Measurements from ENCODE around the gene SULF2. TPM values are rescaled to one million over a fixed set of nuclear protein-coding genes. Genes with fewer than 3 reads are reported as not detected.
A peak's percentile ranks its signal among the peaks of the same experiment; 100 is the strongest.

Gene SULF2
- total RNA-seq, 1 experiment from 2014 or later = 23.5 TPM

GRCh38 chr20:47648943-47649342 lies 136.3 kb downstream of the SULF2 start:
- DNase-seq (ENCODE audit: low spot score) = no peak

GRCh38 chr20:47647994-47648393 lies 137.3 kb downstream of the SULF2 start:
- no peak for DNase-seq (ENCODE audit: low spot score)

- DNase-seq (ENCODE audit: low spot score) = no peak
These were observed 139.6 kb downstream of the SULF2 start for GRCh38 chr20:47645632-47646031.

GRCh38 chr20:47642624-47643023 lies 142.7 kb downstream of the SULF2 start:
- no peak for DNase-seq (ENCODE audit: low spot score)

GRCh38 chr20:47642118-47642517 lies 143.2 kb downstream of the SULF2 start:
- DNase-seq (ENCODE audit: low spot score) = no peak

GRCh38 chr20:47638851-47639250 lies 146.4 kb downstream of the SULF2 start:
- no peak for DNase-seq (ENCODE audit: low spot score)

- no peak for DNase-seq (ENCODE audit: low spot score)
These were observed 150.0 kb downstream of the SULF2 start for GRCh38 chr20:47635256-47635655.

GRCh38 chr20:47631078-47631477 lies 154.2 kb downstream of the SULF2 start:
- DNase-seq (ENCODE audit: low spot score) = no peak

GRCh38 chr20:47629907-47630306 lies 155.4 kb downstream of the SULF2 start:
- DNase-seq (ENCODE audit: low spot score) = no peak

- DNase-seq (ENCODE audit: low spot score) = no peak
These were observed 157.7 kb downstream of the SULF2 start for GRCh38 chr20:47627540-47627939.

- DNase-seq (ENCODE audit: low spot score) = no peak
These were observed 162.1 kb downstream of the SULF2 start for GRCh38 chr20:47623206-47623605.

GRCh38 chr20:47622118-47622665 lies 163.1 kb downstream of the SULF2 start:
- DNase-seq (ENCODE audit: low spot score) = no peak

- DNase-seq (ENCODE audit: low spot score) = peak; percentile 53
These were observed 164.2 kb downstream of the SULF2 start for GRCh38 chr20:47620808-47621805.

GRCh38 chr20:47618479-47618878 lies 166.8 kb downstream of the SULF2 start:
- no peak for DNase-seq (ENCODE audit: low spot score)

- no peak for DNase-seq (ENCODE audit: low spot score)
These were observed 170.5 kb downstream of the SULF2 start for GRCh38 chr20:47614703-47615309.

- no peak for DNase-seq (ENCODE audit: low spot score)
These were observed 172.6 kb downstream of the SULF2 start for GRCh38 chr20:47612670-47613069.

GRCh38 chr20:47611785-47612184 lies 173.5 kb downstream of the SULF2 start:
- no peak for DNase-seq (ENCODE audit: low spot score)

GRCh38 chr20:47610945-47611250 lies 174.4 kb downstream of the SULF2 start:
- DNase-seq (ENCODE audit: low spot score) = no peak

GRCh38 chr20:47610247-47610944 lies 174.9 kb downstream of the SULF2 start:
- peak; percentile 84 for DNase-seq (ENCODE audit: low spot score)

- no peak for DNase-seq (ENCODE audit: low spot score)
These were observed 176.3 kb downstream of the SULF2 start for GRCh38 chr20:47609001-47609400.
